Osteocyte (in vitro differentiated cells): ENCODE measurements around the gene CTNNA1. TPM values are rescaled to one million over a fixed set of nuclear protein-coding genes. Genes with fewer than 3 reads are reported as not detected.

Source experiments
- DNase-seq: peaks from one replicate; pipeline ENCODE4 v3.0.0; 2021; ENCODE audit warnings: mixed read lengths; ENCODE audit not compliant: unreplicated experiment; ENCODE audit errors: extremely low spot score
- H3K27ac Mint-ChIP-seq: one replicate; pipeline ENCODE4 v1.8.0; 2021; ENCODE audit warnings: mild to moderate bottlenecking, mixed read lengths; ENCODE audit not compliant: unreplicated experiment
- H3K27me3 Mint-ChIP-seq: one replicate; pipeline ENCODE4 v1.8.0; 2021; ENCODE audit warnings: mixed read lengths; ENCODE audit not compliant: unreplicated experiment
- H3K36me3 Mint-ChIP-seq: one replicate; pipeline ENCODE4 v1.8.0; 2021; ENCODE audit warnings: mixed read lengths; ENCODE audit not compliant: unreplicated experiment
- H3K4me1 Mint-ChIP-seq: one replicate; pipeline ENCODE4 v1.8.0; 2021; ENCODE audit warnings: mixed read lengths; ENCODE audit not compliant: unreplicated experiment
- H3K4me3 Mint-ChIP-seq: one replicate; pipeline ENCODE4 v1.8.0; 2021; ENCODE audit warnings: mild to moderate bottlenecking, moderate library complexity, mixed read lengths; ENCODE audit not compliant: unreplicated experiment
- H3K9me3 Mint-ChIP-seq: one replicate; pipeline ENCODE4 v1.8.0; 2021; ENCODE audit warnings: mixed read lengths; ENCODE audit not compliant: unreplicated experiment
- CTCF ChIP-seq: fragments of 200-600 bp; sonication (generic); IDR thresholded peaks from 2 replicates; pipeline ENCODE4 v1.5.0; 2021; ENCODE audit warnings: antibody characterized with exemption, mild to moderate bottlenecking, moderate library complexity
- total RNA-seq: library from RNA; stranded (reverse); gene quantifications from 2 replicates; pipeline ENCODE4 v1.2.1, GENCODE V29; 2021

Gene CTNNA1
- total RNA-seq, 1 donor from 2014 or later = 375 TPM

GRCh38 chr5:138837160-138837559 lies 83.9 kb downstream of the CTNNA1 start:
- Mint-ChIP-seq H3K9me3 (no peaks in the 10 kb centered on the region), H3K4me1 (peaks cover 29% of the 10 kb centered on the region), H3K27me3 (no peaks in the 10 kb centered on the region), H3K4me3 (no peak overlapping the region), H3K36me3 (peaks cover 8% of the 10 kb centered on the region), H3K27ac (no peak overlapping the region)
- DNase-seq = no peak
- TF ChIP-seq CTCF = no peak

- Mint-ChIP-seq H3K27ac (peak overlapping the region; percentile 9), H3K9me3 (no peaks in the 10 kb centered on the region), H3K36me3 (peaks cover 7% of the 10 kb centered on the region), H3K27me3 (no peaks in the 10 kb centered on the region), H3K4me1 (peaks cover 40% of the 10 kb centered on the region), H3K4me3 (no peak overlapping the region)
- no peak for DNase-seq
- no peak for TF ChIP-seq CTCF
Measured at GRCh38 chr5:138840103-138840502, 86.9 kb downstream of the CTNNA1 start.

GRCh38 chr5:138841531-138841930 lies 88.3 kb downstream of the CTNNA1 start:
- no peak overlapping the region for H3K4me3 Mint-ChIP-seq
- H3K36me3 Mint-ChIP-seq = peaks cover 7% of the 10 kb centered on the region
- peaks cover 45% of the 10 kb centered on the region for H3K4me1 Mint-ChIP-seq
- H3K9me3 Mint-ChIP-seq = no peaks in the 10 kb centered on the region
- H3K27ac Mint-ChIP-seq = no peak overlapping the region
- TF ChIP-seq CTCF = no peak
- H3K27me3 Mint-ChIP-seq = no peaks in the 10 kb centered on the region
- DNase-seq = no peak

- no peak for TF ChIP-seq CTCF
- Mint-ChIP-seq H3K9me3 (no peaks in the 10 kb centered on the region), H3K27me3 (no peaks in the 10 kb centered on the region), H3K4me1 (peaks cover 45% of the 10 kb centered on the region), H3K36me3 (peaks cover 6% of the 10 kb centered on the region), H3K27ac (peak overlapping the region; percentile 31), H3K4me3 (no peak overlapping the region)
- DNase-seq = no peak
Measured at GRCh38 chr5:138843316-138844124, 90.3 kb downstream of the CTNNA1 start.

- Mint-ChIP-seq H3K27me3 (no peaks in the 10 kb centered on the region), H3K36me3 (peaks cover 6% of the 10 kb centered on the region), H3K4me1 (peaks cover 47% of the 10 kb centered on the region), H3K9me3 (no peaks in the 10 kb centered on the region), H3K27ac (peak overlapping the region; percentile 85), H3K4me3 (no peak overlapping the region)
- TF ChIP-seq CTCF = no peak
- DNase-seq = no peak
Measured at GRCh38 chr5:138844125-138844461, 90.9 kb downstream of the CTNNA1 start.
